Measurements from ENCODE around the gene HPS3.

Gene HPS3

GRCh38 chr3:149122721-149123578, 6.5 kb upstream of the HPS3 start:
- no peak for DNase-seq

- no peak for DNase-seq
These were observed 617 bp upstream of the HPS3 start for GRCh38 chr3:149128821-149129220.

- DNase-seq, result no peak
These were observed 2.2 kb downstream of the HPS3 start for GRCh38 chr3:149131589-149131988.

GRCh38 chr3:149134575-149134974, 5.1 kb downstream of the HPS3 start:
- no peak for DNase-seq

- DNase-seq, result no peak
These were observed 13.2 kb downstream of the HPS3 start for GRCh38 chr3:149142682-149143081.

GRCh38 chr3:149145356-149145755, 15.9 kb downstream of the HPS3 start:
- DNase-seq, result no peak

GRCh38 chr3:149145974-149146373, 16.5 kb downstream of the HPS3 start:
- no peak for DNase-seq

GRCh38 chr3:149150436-149150835, 21.0 kb downstream of the HPS3 start:
- no peak for DNase-seq

GRCh38 chr3:149151843-149152242, 22.4 kb downstream of the HPS3 start:
- DNase-seq, result no peak

GRCh38 chr3:149152420-149152819, 23.0 kb downstream of the HPS3 start:
- no peak for DNase-seq

- DNase-seq, result no peak
These were observed 24.0 kb downstream of the HPS3 start for GRCh38 chr3:149153402-149153801.

GRCh38 chr3:149160754-149161300, 31.4 kb downstream of the HPS3 start:
- no peak for DNase-seq

- DNase-seq, result no peak
These were observed 32.6 kb downstream of the HPS3 start for GRCh38 chr3:149162007-149162406.

GRCh38 chr3:149163066-149163465, 33.6 kb downstream of the HPS3 start:
- no peak for DNase-seq

GRCh38 chr3:149167898-149168297, 38.5 kb downstream of the HPS3 start:
- no peak for DNase-seq

GRCh38 chr3:149170672-149171071, 41.2 kb downstream of the HPS3 start:
- DNase-seq, result no peak

GRCh38 chr3:149174901-149175300, 45.5 kb downstream of the HPS3 start:
- no peak for DNase-seq

- DNase-seq, result no peak
These were observed 47.7 kb downstream of the HPS3 start for GRCh38 chr3:149177122-149177521.

GRCh38 chr3:149179220-149179619, 49.8 kb downstream of the HPS3 start:
- no peak for DNase-seq

GRCh38 chr3:149180057-149180573, 50.7 kb downstream of the HPS3 start:
- no peak for DNase-seq

- no peak for DNase-seq
These were observed 51.7 kb downstream of the HPS3 start for GRCh38 chr3:149181182-149181581.

GRCh38 chr3:149186219-149186618, 56.8 kb downstream of the HPS3 start:
- no peak for DNase-seq

- no peak for DNase-seq
These were observed 57.3 kb downstream of the HPS3 start for GRCh38 chr3:149186721-149187120.

- no peak for DNase-seq
These were observed 59.1 kb downstream of the HPS3 start for GRCh38 chr3:149188494-149188893.

GRCh38 chr3:149195221-149195620, 65.8 kb downstream of the HPS3 start:
- no peak for DNase-seq

Data from NCI-H187 treated with DMSO at 0.1 percent for 48 hours (cell line).